Right lobe of liver (tissue), 4 donors: ENCODE results near the gene NFIB.

Experiments used
- CTCF ChIP-seq, 4 donors: fragments of 200-600 bp in 3 of 4; fragments of 450-650 bp in 1 of 4; IDR thresholded peaks; one replicate each; pipeline versions ENCODE4 v1.5.1 to v1.8.0; 2016 to 2022; ENCODE audit warnings: antibody characterized with exemption in 4 of 4, mild to moderate bottlenecking in 2 of 4
- POLR2A ChIP-seq: fragments of 450-650 bp; IDR thresholded peaks from one replicate; pipeline ENCODE4 v1.6.1; 2017; ENCODE audit warnings: antibody characterized with exemption, mild to moderate bottlenecking
- donor health status: DM: no; HTN: no; CAD: no.
- donor health status: DM: no; HTN: no; CAD: no.
- donor health status: DM: no; HTN: yes; CAD: no.

DNA sequence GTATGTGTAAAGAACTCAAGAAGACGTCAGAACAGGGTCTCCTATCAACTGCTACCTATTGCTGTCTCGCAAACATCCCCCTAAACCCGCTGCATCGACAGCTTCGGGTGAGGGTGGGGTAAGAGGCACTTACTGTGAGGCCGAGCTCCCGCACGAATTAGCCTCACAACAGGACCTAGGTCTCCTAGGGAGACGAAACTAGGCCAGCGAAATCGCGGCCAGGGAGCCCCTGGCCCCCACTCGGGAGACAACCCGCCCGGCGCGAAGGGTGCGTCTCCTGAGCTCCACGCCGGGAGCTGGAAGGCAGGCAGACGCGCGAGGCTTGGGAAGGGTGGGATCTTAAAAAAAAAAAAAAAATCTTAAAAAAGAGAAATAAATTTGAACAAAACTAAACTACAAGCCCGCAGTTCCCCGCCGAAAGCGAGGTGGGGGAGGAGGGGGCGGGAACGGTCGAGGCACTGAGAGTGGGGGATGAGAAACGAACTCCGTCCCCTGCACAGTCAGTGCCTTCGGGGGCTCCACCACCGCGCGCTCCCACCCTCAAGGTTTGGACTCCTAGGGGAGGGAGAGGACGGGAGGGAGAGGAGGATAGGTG is 33.0 kb upstream of the NFIB start:
- TF ChIP-seq CTCF (IDR thresholded peaks at IDR 0.05): no peak
- TF ChIP-seq POLR2A: no peak
